Esophagus squamous epithelium (tissue), 4 donors: ENCODE results near the gene ZMYM1.

Experiments
- POLR2A ChIP-seq, 4 donors: fragments of 450-650 bp; IDR thresholded peaks; one replicate each; pipeline ENCODE4 v1.6.1; 2017; ENCODE audit warnings: antibody characterized with exemption in 4 of 4, mild to moderate bottlenecking in 4 of 4, moderate library complexity in 3 of 4
- TF ChIP-seq, protein P1 (sequence below), 6 experiments: fragments of 450-650 bp in 4 of 6; fragments of 200-600 bp in 2 of 6; sonication (generic) in 2 of 6; IDR thresholded peaks; one replicate each; pipeline ENCODE4 v1.5.1; 2016 to 2019; ENCODE audit warnings: antibody characterized with exemption in 6 of 6, mild to moderate bottlenecking in 4 of 6, moderate library complexity in 4 of 6

DNA sequence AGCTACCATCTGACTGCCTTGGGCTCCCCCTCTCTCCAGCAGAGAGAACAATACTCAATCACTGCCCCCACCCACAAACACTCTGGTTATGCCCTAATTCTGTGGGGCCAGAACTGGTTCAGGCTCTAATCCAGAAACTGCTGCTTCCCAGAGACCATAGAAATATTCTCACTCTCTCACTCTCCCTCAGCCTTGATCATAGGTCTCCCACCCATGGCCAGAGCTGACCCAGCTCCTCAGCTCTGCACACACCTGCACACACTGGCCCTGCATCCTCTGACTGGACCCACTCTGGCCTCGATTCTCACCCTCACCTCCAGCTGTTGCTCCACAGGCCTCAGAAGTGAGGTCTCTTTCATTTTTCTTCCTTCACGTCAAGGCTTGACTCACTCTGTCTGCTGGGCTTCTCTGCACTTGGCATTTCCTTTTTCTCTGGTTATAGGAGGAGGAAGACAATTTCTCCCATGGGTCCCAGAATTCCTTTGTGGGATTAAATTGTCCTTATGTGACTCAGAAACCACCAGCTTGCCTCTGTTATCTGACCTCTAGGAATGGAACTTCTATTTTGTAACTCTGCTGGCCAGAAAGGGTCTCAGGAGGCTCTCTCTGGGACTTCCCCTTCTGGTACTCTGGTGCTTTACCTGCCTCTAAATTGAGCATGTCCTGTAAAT, 31.9 kb upstream of the ZMYM1 start:
- TF ChIP-seq, protein P1, sequence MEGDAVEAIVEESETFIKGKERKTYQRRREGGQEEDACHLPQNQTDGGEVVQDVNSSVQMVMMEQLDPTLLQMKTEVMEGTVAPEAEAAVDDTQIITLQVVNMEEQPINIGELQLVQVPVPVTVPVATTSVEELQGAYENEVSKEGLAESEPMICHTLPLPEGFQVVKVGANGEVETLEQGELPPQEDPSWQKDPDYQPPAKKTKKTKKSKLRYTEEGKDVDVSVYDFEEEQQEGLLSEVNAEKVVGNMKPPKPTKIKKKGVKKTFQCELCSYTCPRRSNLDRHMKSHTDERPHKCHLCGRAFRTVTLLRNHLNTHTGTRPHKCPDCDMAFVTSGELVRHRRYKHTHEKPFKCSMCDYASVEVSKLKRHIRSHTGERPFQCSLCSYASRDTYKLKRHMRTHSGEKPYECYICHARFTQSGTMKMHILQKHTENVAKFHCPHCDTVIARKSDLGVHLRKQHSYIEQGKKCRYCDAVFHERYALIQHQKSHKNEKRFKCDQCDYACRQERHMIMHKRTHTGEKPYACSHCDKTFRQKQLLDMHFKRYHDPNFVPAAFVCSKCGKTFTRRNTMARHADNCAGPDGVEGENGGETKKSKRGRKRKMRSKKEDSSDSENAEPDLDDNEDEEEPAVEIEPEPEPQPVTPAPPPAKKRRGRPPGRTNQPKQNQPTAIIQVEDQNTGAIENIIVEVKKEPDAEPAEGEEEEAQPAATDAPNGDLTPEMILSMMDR (IDR thresholded peaks at IDR 0.05), result no peak
- TF ChIP-seq POLR2A (IDR thresholded peaks at IDR 0.05), result no peak
